Adipose tissue (tissue), 3 donors: ENCODE measurements around the gene SMAD3. TPM values are rescaled to one million over a fixed set of nuclear protein-coding genes. Genes with fewer than 3 reads are reported as not detected.
"Not testable (repeated sequence)": the region's sequence is repeated elsewhere in the genome, so short reads cannot be mapped to it uniquely, and the experiment has no call there.

Source experiments
- H3K27ac ChIP-seq: one replicate; pipeline ENCODE4 v1.5.1; 2013; ENCODE audit warnings: low read depth, low read length
- WGBS, 3 donors: extraction: QIAGEN DNeasy Blood & Tissue Kit; methylation state at CpG; one replicate each; pipeline ENCODE4 v1.1.7; 2013; 5-methylcytosine and 5-hydroxymethylcytosine counted together
- polyA plus RNA-seq, 3 donors: library from polyadenylated mRNA; stranded (reverse); fragments of 200-250 nt; gene quantifications; one replicate each; pipeline ENCODE4 v1.2.3, GENCODE V29; 2013
- donor health status: healthy with polysubstance abuse.
- donor health status: Bipolar disorder and iron deficiency.
- donor health status: healthy.

Gene SMAD3
- polyA plus RNA-seq, 3 donors, result 8.5 to 45.3 (median 27.7) TPM

GRCh38 chr15:67072958-67073357 lies 7.6 kb downstream of the SMAD3 start:
- H3K27ac ChIP-seq, result no peak overlapping the region
- WGBS, 3 donors, result 66 to 91% (median 91%) methylated on average over 2 of the region's 2 CpGs

DNA sequence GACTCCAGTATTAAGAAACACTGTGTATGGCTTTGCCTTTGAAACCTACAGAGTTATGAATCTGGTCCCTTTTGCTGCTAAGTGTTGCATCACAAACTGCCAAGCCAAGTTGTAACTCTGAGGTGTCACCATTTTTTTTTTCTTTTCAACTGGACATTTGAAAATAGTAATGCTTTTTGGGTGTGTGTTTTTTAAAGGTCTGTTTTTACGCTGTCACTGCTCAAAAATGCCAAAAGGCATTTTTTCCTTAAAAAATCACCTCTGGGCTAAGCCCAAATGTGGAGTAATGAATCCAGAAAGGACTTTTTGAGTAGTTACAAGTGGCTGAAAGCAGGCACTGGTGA lies 9.5 kb downstream of the SMAD3 start:
- H3K27ac ChIP-seq, result no peak overlapping the region
- 79 to 92% (median 80%) methylated on average over 1 of the region's 1 CpG for WGBS, 3 donors

- H3K27ac ChIP-seq, result not testable (repeated sequence)
- 94 to 98% (median 97%) methylated on average over 14 of the region's 14 CpGs for WGBS, 3 donors
These were observed 10.2 kb downstream of the SMAD3 start for GRCh38 chr15:67075555-67076135.

GRCh38 chr15:67076147-67076843 lies 10.9 kb downstream of the SMAD3 start:
- no peak overlapping the region for H3K27ac ChIP-seq
- 72 to 75% (median 75%) methylated on average over 13 of the region's 13 CpGs for WGBS, 3 donors

GRCh38 chr15:67077641-67078215 lies 12.3 kb downstream of the SMAD3 start:
- H3K27ac ChIP-seq, result no peak overlapping the region
- 39 to 56% (median 46%) methylated on average over 6 of the region's 6 CpGs for WGBS, 3 donors

DNA sequence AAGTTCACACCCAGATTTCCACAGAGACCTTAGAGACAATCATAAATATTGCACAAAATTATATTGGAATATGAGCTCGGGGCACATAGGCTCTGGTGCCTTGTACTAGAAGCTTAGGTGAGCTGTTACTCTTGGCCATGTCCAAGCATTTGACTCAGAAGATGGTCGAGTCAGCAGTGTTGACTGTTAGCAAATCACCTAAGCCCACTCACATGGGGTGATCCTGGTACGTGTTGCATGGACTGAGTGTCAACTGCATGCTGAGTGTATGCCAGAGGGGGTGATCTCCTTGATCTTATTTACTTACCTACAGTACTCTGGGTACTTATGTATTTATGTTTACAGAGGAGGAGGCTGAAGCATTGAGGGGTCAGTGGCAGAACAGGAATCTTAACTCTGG lies 14.0 kb downstream of the SMAD3 start:
- 79 to 91% (median 80%) methylated on average over 3 of the region's 3 CpGs for WGBS, 3 donors
- H3K27ac ChIP-seq, result no peak overlapping the region

GRCh38 chr15:67080118-67080899 lies 14.9 kb downstream of the SMAD3 start:
- H3K27ac ChIP-seq, result no peak overlapping the region
- 35 to 45% (median 39%) methylated on average over 12 of the region's 12 CpGs for WGBS, 3 donors

- 21 to 43% (median 24%) methylated on average over 10 of the region's 10 CpGs for WGBS, 3 donors
These were observed 15.6 kb downstream of the SMAD3 start for GRCh38 chr15:67080900-67081431.

DNA sequence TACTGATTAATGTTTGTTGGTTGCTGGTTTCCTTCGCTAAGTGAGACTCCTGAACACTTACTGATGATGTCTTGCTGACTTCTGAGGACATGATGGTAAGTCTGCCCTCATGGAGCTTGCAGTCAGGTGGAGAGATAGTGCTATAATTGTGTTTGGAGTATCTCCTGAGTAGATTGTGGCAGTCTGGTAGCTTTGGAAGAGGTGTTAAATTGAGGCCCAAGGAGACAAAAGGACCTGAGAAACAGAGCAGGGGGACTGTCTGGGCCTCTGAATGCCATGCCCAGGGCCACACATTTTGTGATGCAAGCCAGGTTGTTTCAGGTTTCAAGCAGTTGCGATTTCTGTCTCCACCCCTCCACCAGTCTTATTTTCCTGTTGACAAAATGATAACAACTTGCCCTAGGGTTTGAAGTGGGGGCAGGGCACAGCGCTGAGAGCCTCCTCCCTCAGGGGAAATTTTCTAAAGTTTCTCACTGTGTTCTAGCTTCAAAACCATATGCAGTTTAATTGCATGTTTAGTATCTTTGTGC lies 16.7 kb downstream of the SMAD3 start:
- no peak overlapping the region for H3K27ac ChIP-seq
- 45 to 63% (median 52%) methylated on average over 3 of the region's 3 CpGs for WGBS, 3 donors

More at GRCh38 chr15:67080900-67081431, 15.6 kb downstream of the SMAD3 start:
- H3K27ac ChIP-seq, result no peak overlapping the region

DNA sequence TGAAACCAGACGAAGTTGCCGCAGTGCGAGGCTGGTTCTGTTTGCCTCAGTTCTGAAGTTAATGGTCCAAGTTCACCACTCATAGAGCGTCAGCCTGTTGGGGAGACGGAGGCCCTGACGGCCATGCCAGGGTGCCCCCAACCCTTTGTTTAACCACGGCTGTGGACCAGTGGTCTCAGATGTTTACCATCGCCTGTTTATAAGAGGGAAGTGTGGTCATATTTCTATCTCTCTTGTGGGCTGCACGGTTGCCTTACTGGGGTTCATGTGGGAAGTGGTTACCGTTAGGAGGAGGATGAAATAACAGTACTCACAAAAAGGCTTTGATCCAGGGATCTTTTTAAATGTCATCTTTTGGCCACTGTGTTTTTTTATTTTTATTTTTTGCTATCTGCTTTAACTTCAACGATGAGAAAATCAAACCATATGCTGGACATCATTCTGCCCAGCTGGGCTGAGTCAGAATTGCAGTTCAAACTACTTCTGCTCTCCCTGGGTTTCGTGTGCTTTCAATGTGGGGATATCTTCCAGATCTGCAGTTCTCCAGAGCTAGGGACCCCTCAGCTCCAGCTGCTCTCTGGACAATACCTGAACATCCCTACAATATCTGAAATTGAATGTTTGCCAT lies 17.8 kb downstream of the SMAD3 start:
- no peak overlapping the region for H3K27ac ChIP-seq
- WGBS, 3 donors, result 49 to 58% (median 49%) methylated on average over 12 of the region's 12 CpGs

GRCh38 chr15:67084561-67084960 lies 19.2 kb downstream of the SMAD3 start:
- no peak overlapping the region for H3K27ac ChIP-seq
- 58 to 65% (median 64%) methylated on average over 7 of the region's 7 CpGs for WGBS, 3 donors

DNA sequence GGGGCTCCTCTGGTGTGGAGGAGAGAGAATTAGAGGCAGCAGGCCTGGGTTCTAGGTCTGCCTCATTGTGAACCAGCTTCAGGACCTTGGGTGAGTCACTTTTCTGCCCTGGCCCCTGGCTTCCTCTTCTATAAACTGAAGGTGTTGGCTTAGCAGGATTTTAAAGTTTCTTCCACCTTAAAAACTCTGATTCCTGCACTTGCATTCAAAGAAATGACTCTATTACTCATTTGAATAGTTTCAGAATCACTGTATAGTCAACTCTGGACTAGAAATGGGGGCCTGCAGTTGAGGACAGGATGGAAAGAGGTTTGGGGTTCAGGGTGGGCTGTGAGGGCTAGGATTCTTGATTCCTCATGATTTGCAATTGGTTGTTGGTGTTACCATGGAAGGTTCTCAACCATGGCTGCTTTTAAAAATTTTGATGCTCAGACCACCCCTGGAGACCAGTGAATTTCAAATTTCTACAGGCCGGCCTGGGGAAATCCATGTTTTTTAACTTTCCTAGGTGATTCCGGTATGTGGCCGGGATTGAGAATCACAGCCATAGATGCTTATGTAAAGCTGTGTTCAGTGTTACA lies 19.9 kb downstream of the SMAD3 start:
- no peak overlapping the region for H3K27ac ChIP-seq

GRCh38 chr15:67085818-67086636 lies 20.6 kb downstream of the SMAD3 start:
- 50 to 63% (median 62%) methylated on average over 3 of the region's 3 CpGs for WGBS, 3 donors
- no peak overlapping the region for H3K27ac ChIP-seq

More for the DNA sequence above, 19.9 kb downstream of the SMAD3 start:
- WGBS, 3 donors, result 89 to 91% (median 89%) methylated on average over 3 of the region's 3 CpGs

DNA sequence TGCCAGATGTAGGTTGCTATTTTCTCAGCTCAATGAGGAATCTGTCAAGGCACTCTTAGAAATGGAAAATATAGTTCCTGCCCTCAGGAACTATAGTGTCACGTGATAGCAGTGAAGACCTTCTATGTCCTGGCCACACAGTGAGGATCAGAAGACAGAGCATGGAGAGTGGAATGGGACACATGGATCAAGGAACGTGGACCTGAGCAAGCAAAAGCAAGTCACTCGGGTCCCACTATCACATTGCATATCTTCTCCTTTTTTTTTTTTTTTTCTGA lies 21.2 kb downstream of the SMAD3 start:
- H3K27ac ChIP-seq, result no peak overlapping the region
- 67 to 75% (median 74%) methylated on average over 3 of the region's 3 CpGs for WGBS, 3 donors

GRCh38 chr15:67087507-67088172 lies 22.2 kb downstream of the SMAD3 start:
- WGBS, 3 donors, result 30 to 82% (median 72%) methylated on average over 6 of the region's 6 CpGs

GRCh38 chr15:67089217-67090193 lies 24.1 kb downstream of the SMAD3 start:
- H3K27ac ChIP-seq, result no peak overlapping the region
- 46 to 74% (median 64%) methylated on average over 15 of the region's 15 CpGs for WGBS, 3 donors

More at GRCh38 chr15:67087507-67088172, 22.2 kb downstream of the SMAD3 start:
- no peak overlapping the region for H3K27ac ChIP-seq
